Cardiac atrium fibroblast (primary cell): ENCODE data around the gene SAMD15. TPM values are rescaled to one million over a fixed set of nuclear protein-coding genes. Genes with fewer than 3 reads are reported as not detected.

Source experiments
- total RNA-seq: library from RNA; depleted of rRNA; stranded (reverse); fragments of >200 nt; gene quantifications from 2 replicates; pipeline ENCODE4 v1.2.3, GENCODE V29; 2015

Gene SAMD15
- total RNA-seq: 1.1 TPM in 2 replicates

DNA sequence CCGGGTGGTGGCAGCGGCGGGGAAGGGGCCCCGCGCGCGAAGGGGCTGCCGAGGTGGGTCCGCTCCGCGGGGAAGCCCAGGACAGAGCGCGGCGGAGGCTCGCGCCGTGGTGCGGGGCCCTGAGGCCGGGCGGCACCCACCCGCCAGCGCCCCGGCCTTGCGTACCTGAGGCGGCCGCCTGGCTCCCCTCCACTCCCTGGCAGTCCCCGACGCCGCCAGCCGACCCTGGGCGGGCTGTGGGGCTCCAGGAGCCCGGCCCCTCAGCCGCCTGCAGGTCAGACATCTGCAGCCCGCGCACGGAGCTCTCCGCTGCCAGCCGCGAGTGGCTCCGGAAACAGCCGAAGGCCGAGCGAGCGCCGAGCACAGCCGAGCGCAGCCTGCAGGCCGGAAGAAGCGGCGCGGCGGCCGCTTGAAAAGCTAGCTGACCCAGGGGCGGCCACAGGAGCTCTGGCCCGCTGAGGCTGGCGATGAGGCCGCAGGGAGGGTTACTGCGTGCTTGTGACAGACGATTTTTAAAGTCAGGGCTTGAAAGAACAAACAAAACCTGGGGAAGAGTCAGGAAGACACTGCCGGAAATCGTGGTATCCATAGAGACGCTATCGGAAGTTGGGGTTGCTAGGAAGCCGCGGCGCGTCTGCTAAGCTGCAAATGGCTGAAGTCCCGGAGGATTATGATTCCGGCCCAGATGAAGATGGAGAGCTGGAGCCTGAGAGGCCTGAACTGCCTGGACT lies at the start of gene SAMD15, which contains the start of gene TMED8:
TSS of gene SAMD15 (plus strand) at position 609 of the 731 bp plus-strand sequence. CDS start at position 649, 40 bp downstream.
TSS of gene TMED8 (minus strand) at position 324 of the 731 bp plus-strand sequence. CDS start at position 283, 41 bp downstream.

DNA sequence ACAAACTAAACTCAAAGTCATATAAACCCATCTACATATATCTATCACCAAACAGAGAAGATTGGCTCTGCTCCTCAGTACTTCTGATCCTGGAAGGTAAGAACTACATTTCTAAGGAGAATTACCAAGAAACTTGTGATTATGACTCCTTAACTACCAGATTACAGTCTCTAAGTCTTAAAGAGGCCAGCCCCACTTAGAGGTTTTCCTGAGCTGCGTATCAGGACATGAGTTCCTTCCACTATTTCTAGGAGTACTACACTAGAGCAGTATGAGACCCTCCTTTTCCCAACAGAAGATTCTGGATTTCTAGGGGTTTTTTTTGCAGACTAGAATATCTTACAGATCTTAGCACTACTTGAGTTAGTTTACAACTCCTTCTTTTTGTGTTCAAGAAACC lies 46.2 kb downstream of the SAMD15 start, which contains the start of gene NOXRED1:
TSS of gene NOXRED1 (minus strand) at position 101 of the 400 bp plus-strand sequence. CDS start 634 bp downstream, outside the sequence.

Other genes with a start within 250 kb of the SAMD15 start
- not detected in 2 replicates for gene ZDHHC22, start 235.6 kb upstream of the SAMD15 start, total RNA-seq
- 1.5 TPM in 1 of 2 replicates, not detected in the other for gene TMEM63C, start 195.6 kb upstream of the SAMD15 start, total RNA-seq
- gene NGB, start 106.2 kb upstream of the SAMD15 start, total RNA-seq: not detected in 2 replicates
- gene POMT2, start 56.5 kb upstream of the SAMD15 start, total RNA-seq: 8.7 and 10.5 TPM in 2 replicates
- gene GSTZ1, start 56.3 kb upstream of the SAMD15 start, total RNA-seq: 40.7 and 53.4 TPM in 2 replicates
- 5.8 and 8.9 TPM in 2 replicates for gene TMED8, start 285 bp upstream of the SAMD15 start, total RNA-seq
- gene NOXRED1, start 46.1 kb downstream of the SAMD15 start, total RNA-seq: not detected in 2 replicates
- 17.3 and 32.7 TPM in 2 replicates for gene VIPAS39, start 80.2 kb downstream of the SAMD15 start, total RNA-seq
- gene AHSA1, start 80.7 kb downstream of the SAMD15 start, total RNA-seq: 93.0 and 104 TPM in 2 replicates
- gene ISM2, start 121.4 kb downstream of the SAMD15 start, total RNA-seq: 0.97 and 1.1 TPM in 2 replicates
- 13.7 and 14.6 TPM in 2 replicates for gene SPTLC2, start 239.3 kb downstream of the SAMD15 start, total RNA-seq